Cardiac muscle cell (in vitro differentiated cells and primary cell): ENCODE data around the gene LRRC4C. TPM values are rescaled to one million over a fixed set of nuclear protein-coding genes. Genes with fewer than 3 reads are reported as not detected.

Experiments
- DNase-seq, 2 donors: peaks; one replicate each; pipeline versions ENCODE4 v3.0.0 to v3.0.0-alpha.2; 2010 to 2017; ENCODE audit warnings: low read depth in 1 of 2, low spot score in 1 of 2
- H3K27ac ChIP-seq: fragments of 200-600 bp; sonication (generic); 2 replicates; pipeline ENCODE4 v1.5.1; 2016
- H3K27me3 ChIP-seq: fragments of 200-600 bp; sonication (generic); 2 replicates; pipeline ENCODE4 v1.6.0; 2016; ENCODE audit warnings: control low read depth
- H3K36me3 ChIP-seq: fragments of 200-600 bp; sonication (generic); 2 replicates; pipeline ENCODE4 v1.5.1; 2016; ENCODE audit warnings: control low read depth
- H3K4me1 ChIP-seq: fragments of 200-600 bp; sonication (generic); 2 replicates; pipeline ENCODE4 v1.8.1; 2017; ENCODE audit warnings: low read depth, mild to moderate bottlenecking, mixed run types
- H3K4me3 ChIP-seq: fragments of 200-600 bp; sonication (generic); 2 replicates; pipeline ENCODE4 v1.5.1; 2016; ENCODE audit warnings: mild to moderate bottlenecking
- H3K9me3 ChIP-seq: fragments of 200-600 bp; sonication (generic); 2 replicates; pipeline ENCODE4 v1.5.1; 2017; ENCODE audit warnings: low read depth, mild to moderate bottlenecking, control low read depth
- CTCF ChIP-seq: IDR thresholded peaks from 2 replicates; pipeline ENCODE4 v1.5.1; 2012; ENCODE audit warnings: low read depth, mild to moderate bottlenecking, low read length
- polyA plus RNA-seq: library from polyadenylated mRNA; unstranded; fragments of >200 nt; fragmentation: Nextera tagmentation; extraction: Ambion mirVana; gene quantifications from 2 replicates; pipeline ENCODE4 v1.2.1, GENCODE V29; 2016
- total RNA-seq: library from RNA; depleted of rRNA; stranded (reverse); fragments of >200 nt; gene quantifications from 2 replicates; pipeline ENCODE4 v1.2.3, GENCODE V29; 2016

LRRC4C gene
- total and polyA plus RNA-seq, 2 experiments from 2014 or later = 0.66 to 0.77 TPM

- Histone ChIP-seq H3K4me3 (no peak overlapping the region), H3K36me3 (no peaks in the 10 kb centered on the region), H3K27ac (no peak overlapping the region), H3K27me3 (no peaks in the 10 kb centered on the region), H3K4me1 (no peaks in the 10 kb centered on the region), H3K9me3 (no peaks in the 10 kb centered on the region)
- TF ChIP-seq CTCF = no peak
- DNase-seq = no peak
These were observed 1354.4 kb downstream of the LRRC4C start for GRCh38 chr11:40104941-40105550.

- Histone ChIP-seq H3K4me1 (no peaks in the 10 kb centered on the region), H3K9me3 (no peaks in the 10 kb centered on the region), H3K27me3 (no peaks in the 10 kb centered on the region), H3K27ac (no peak overlapping the region), H3K36me3 (no peaks in the 10 kb centered on the region), H3K4me3 (no peak overlapping the region)
- TF ChIP-seq CTCF = no peak
- DNase-seq = no peak
These were observed 1358.7 kb downstream of the LRRC4C start for GRCh38 chr11:40100781-40101180.

- no peaks in the 10 kb centered on the region for H3K9me3 ChIP-seq
- no peak for TF ChIP-seq CTCF
- H3K4me3 ChIP-seq = no peak overlapping the region
- H3K4me1 ChIP-seq = no peaks in the 10 kb centered on the region
- DNase-seq = no peak
- no peaks in the 10 kb centered on the region for H3K36me3 ChIP-seq
- H3K27me3 ChIP-seq = no peaks in the 10 kb centered on the region
- H3K27ac ChIP-seq = no peak overlapping the region
These were observed 1359.3 kb downstream of the LRRC4C start for GRCh38 chr11:40100162-40100553.

- Histone ChIP-seq H3K27ac (no peak overlapping the region), H3K4me3 (no peak overlapping the region), H3K36me3 (no peaks in the 10 kb centered on the region), H3K9me3 (no peaks in the 10 kb centered on the region), H3K4me1 (no peaks in the 10 kb centered on the region), H3K27me3 (no peaks in the 10 kb centered on the region)
- no peak for DNase-seq
- no peak for TF ChIP-seq CTCF
These were observed 1359.9 kb downstream of the LRRC4C start for GRCh38 chr11:40099426-40100161.

- no peaks in the 10 kb centered on the region for H3K9me3 ChIP-seq
- no peaks in the 10 kb centered on the region for H3K36me3 ChIP-seq
- H3K4me1 ChIP-seq = no peaks in the 10 kb centered on the region
- H3K27ac ChIP-seq = no peak overlapping the region
- H3K27me3 ChIP-seq = no peaks in the 10 kb centered on the region
- TF ChIP-seq CTCF = no peak
- DNase-seq = no peak
- no peak overlapping the region for H3K4me3 ChIP-seq
These were observed 1364.0 kb downstream of the LRRC4C start for GRCh38 chr11:40095446-40095845.
